ENCODE results near the gene PBX1.

GRCh38 chr1:164806531-164806930, 247.5 kb downstream of the PBX1 start:
- TF ChIP-seq CTCF (conservative IDR thresholded peaks at IDR 0.05; ENCODE audit: low read depth, low read length) (no peak), EZH2 (IDR thresholded peaks at IDR 0.05; ENCODE audit: low read length, unreplicated experiment) (no peak)
